CD4-positive, alpha-beta T cell treated with Interleukin-17A for 1 hour (primary cell): ENCODE results near the gene CEP350.
A peak's percentile ranks its signal among the peaks of the same experiment; 100 is the strongest.
"Not testable (repeated sequence)": the region's sequence is repeated elsewhere in the genome, so short reads cannot be mapped to it uniquely, and the experiment has no call there.

Experiments used
- DNase-seq: peaks from one replicate; pipeline ENCODE4 v3.0.0-alpha.2; 2020

Gene CEP350

DNA sequence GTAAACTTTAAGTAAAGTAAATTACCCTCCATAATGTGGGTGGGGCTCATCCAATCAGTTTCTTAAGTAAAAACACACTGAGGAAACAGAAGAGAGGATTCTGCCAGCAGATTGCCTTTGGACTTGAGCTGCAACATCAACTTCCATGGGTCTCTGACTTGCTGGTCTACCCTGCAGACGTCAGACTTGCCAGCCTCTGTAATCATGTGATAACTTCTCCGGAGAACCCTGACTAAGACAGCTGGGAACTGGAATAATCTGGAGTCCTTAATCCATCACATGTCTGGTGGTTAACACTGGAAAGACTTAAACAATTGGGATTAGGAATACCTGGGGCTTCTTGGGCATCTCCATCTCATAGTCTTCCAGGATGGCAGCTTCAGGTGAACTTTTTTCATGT lies 13.2 kb upstream of the CEP350 start:
- no peak for DNase-seq

DNA sequence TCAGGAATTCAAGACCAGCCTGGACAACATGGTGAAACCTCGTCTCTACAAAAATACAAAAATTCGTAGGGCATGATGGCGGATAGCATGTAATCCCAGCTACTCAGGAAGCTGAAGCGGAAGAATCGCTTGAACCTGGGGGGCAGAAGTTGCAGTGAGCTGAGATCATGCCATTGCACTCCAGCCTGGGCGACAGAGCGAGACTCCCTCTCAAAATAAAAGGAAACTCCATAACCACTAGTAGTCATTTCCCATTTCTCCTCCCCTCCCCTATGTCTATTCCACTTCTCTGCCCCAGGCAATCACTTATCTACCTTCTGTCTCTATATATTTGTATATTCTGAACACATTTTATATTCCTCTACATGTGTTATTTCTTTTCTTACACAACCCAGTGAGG lies 4.0 kb upstream of the CEP350 start:
- no peak for DNase-seq

DNA sequence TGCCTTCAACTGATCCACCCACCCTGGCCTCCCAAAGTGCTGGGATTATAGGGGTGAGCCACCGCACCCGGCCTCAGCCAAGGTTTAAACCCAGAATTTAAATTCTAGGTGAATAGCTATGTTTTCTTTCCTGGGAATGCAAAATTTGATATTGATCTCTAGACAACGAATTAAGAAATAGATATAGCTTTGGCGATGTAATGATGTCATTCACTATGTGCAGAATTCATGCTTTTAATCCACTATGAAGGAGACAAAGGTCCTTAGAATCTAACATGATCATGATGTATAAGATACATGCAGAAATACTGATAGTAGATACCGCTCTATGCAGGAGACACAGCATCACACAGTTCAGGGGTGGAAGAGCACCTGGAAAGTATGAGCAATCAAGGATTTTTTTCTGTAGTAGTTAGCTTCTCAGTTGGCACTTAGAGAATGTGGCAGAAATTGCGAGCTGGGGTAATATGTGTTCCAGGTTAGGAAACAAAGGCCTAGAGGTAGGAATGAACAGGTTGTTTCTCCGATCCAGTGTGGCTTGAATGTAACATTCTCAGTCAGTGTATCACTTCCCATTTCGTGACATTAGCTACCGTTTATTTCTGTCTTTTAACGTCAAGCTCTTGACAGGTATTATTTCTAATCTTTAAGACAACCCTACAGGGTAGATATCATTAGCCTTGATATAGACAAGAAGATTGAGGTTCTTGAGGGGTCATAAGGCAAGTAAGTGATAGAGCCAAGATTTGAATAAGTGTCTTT lies 3.0 kb upstream of the CEP350 start:
- no peak for DNase-seq

DNA sequence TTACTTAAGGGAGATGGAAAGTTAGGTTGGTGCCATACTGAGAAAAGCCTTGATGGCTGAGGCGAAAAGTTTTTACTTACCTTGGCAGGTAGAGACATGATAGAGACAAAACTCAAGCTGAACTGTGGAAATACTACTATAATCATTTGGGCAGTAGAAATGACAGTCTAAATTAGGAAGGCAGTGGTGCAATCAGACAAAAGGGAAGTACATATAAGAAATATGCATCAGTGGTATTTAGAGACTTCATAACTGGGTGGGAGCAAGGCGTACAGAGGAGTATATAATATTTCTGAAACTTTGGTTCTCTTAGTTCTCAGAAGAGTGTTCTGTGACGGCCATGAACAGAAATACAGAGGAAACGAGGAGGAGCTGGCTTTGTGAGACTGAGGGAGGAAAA lies 2.4 kb upstream of the CEP350 start:
- DNase-seq: no peak

DNA sequence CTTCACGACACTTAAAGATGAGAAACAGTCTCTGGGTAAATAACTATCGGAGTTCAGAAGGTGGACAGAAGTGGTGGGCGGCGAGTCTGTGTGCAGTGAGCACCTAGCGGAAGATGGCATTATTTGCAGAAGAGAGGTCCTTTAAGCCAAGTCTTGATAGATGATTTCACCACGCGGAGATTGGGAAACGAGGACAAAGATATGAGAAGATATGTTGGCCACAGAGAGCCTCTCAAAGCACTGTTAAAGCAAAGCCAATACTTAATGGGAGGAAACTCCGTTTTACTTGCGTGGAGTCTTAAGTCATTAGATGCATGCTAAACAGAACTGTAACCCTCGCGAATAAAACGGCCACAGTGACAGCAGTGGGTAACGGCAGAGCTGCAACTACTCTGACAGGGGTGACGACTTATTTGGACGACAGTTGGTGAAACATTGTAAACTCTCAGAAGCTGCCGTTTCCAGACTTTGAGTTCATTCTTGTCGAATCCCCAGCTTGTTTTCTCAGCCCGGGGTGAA lies 577 bp upstream of the CEP350 start:
- DNase-seq: peak; percentile 62

DNA sequence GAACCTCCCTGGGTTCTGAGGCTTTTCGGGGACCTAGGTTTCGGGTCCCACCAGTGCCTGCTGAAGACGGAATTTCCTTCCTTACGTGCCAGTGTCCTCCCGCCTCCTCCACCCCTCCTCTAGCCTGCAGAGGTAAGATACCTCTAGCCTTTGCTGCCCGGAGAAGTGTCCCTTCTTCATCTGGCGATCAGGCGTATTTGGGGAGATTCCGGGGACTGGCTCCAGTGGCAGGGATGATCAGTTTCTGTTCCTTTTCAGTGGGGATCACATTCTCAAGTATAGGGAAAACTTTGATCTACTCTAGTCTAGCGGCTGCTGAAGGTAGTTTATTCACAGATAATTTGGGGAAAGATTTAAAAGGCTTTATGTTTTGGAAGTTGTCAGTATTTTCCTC lies 674 bp downstream of the CEP350 start:
- DNase-seq: no peak

DNA sequence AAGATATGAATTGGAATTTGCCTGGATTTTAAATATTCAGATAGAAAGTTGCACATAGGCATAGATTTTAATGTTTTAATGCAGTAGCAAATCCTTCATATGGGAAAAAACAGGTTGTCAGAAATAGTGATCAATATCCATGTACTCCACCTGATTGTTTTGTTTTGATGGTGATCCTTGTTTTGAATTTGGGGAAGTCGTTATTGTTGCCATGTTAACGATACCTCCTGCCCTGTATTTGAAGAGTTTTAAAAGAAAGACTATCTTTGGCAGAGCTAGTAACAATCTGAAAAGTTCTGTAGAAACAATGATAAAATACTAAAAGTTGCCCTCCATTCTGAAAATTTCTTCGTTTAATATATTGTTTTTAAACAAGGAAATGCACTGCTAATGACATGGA lies 1.1 kb downstream of the CEP350 start:
- no peak for DNase-seq

DNA sequence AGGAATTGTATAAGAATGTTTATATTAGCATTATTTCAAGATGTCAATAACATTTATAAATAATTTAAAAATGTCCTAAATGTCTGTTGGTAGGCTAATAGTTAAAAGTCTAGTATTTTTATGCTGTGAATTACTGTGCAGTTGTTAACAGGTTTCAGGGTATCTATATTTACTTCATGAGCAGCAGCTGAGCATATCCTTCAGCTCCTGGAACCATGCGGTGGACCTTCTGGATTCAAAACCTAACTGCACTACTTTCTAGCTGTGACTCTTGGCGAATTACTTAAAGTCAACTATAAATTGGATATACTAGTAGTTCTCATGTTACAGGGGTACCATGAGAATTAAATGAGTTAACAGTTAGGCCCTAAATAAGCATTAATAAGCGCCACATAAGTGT lies 3.7 kb downstream of the CEP350 start:
- DNase-seq: no peak

DNA sequence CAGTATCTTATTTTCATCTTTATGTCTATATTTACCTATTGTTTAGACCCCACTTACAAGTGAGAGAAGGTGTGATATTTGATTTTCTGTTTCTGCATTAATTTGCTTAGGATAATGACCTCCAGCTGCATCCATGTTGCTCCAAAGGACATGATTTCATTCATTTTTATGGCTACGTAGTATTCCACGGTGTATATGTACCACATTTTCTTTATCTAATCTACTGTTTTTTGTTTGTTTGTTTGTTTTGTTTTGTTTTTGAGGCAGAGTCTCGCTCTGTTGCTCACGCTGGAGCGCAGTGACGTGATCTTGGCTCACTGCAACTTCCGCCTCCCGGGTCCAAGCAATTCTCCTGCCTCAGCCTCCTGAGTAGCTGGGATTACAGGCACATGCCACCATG lies 7.6 kb downstream of the CEP350 start:
- DNase-seq: not testable (repeated sequence)

DNA sequence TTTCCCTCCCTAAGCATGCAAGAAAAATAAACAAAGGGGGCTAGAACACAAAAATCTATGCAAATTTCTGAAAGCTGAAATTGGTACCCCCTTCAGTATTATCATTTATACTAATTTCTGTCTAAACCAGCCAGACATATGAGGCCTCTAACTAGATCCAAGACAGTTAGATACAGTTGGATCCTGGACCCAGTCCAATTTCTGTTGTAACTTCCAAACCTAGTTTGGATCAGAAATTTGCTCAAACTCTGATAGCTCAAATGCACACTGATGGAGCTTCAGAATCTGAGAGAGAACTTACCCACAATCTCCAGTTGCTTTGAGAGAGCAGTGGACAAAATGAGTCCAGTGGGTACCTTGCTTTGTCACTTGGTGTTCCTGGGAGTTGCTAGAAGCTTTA lies 11.9 kb downstream of the CEP350 start:
- no peak for DNase-seq

DNA sequence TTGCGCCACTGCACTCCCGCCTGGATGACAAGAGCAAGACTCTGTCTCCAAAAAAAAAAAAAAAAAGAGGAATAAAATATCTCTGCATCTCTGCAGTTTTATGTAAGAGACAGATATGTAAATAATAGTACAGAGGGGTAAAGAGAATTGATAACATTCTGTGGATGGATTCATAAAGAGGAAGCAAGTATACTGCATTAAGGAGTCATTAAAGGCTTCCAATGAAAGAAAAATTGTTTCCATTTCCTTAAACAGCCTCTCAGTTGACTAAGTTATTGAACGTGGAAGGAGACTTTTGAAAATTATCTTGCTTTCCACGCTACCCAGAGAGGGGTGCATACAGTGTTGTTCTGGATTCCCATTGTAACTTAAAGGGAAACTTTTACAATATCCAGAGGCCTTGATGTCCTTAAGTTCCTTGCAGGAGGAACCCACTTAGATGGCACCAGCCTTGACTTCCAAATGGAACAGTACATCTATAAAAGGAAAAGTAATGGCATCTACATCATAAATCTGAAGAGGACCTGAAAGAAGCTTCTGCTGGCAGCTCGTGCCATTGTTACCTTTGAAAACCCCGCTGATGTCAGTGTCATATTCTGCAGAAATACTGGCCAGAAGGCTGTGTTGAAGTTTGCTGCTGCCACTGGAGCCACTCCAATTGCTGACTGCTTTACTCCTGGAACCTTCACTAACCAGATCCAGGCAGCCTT lies 13.8 kb downstream of the CEP350 start:
- DNase-seq: no peak

DNA sequence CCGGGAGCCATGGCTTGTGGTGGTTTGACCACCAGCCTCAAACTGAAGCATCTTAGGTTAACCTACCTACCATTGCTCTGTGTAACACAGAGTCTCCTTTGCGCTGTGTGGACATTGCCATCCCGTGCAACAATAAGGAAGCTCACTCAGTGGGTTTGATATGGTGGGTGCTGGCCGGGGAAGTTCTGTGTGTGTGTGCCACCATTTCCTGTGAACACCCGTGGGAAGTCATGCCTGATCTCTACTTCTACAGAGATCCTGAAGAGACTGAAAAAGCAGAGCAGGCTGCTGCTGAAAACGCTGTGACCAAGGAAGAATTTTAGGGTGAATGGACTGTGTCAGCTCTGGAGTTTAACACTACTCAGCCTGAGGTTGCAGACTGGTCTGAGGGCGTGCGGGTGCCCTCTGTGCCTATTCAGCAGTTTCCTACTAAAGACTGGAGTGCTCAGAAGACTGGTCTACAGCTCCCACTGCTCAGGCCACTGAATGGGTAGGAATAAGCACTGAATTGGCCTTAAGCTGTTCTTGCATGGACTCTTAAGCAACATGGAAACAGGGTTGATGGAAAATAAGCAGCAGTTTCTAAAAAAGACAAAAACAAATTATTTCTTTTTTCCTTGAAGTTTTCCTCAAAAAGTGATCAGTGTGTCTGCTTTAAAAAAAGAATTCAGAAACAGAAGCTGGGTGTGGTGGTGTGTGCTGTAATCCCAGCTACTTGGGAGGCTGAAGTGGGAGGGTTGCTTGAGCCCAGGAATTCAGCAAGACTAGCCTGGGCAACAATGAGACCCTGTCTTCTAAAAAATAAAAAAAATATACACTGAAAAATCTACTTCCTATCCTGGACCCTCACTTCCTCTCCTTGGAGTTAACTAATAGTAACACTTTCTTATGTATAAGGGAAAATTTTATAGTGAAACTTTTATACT lies 14.6 kb downstream of the CEP350 start:
- DNase-seq: no peak

DNA sequence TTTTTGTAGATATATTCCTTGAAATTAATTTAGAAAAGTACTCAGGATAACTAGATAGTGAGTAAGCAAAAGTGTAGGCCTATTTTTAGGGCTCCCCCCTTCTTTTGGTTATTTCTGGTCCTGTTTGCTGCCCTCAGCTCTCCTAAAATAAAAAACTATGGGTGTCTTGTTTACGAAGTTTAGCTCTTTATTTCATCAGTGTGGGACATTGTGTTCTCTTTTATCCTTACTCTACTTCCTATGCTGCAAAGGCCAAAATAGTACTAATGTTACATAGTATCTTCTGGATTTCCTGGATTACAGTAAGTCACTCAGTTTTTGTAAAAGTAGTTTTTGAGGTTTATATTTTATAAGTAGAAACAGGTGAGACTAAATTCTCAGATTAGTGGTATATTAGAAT lies 15.4 kb downstream of the CEP350 start:
- DNase-seq: no peak

DNA sequence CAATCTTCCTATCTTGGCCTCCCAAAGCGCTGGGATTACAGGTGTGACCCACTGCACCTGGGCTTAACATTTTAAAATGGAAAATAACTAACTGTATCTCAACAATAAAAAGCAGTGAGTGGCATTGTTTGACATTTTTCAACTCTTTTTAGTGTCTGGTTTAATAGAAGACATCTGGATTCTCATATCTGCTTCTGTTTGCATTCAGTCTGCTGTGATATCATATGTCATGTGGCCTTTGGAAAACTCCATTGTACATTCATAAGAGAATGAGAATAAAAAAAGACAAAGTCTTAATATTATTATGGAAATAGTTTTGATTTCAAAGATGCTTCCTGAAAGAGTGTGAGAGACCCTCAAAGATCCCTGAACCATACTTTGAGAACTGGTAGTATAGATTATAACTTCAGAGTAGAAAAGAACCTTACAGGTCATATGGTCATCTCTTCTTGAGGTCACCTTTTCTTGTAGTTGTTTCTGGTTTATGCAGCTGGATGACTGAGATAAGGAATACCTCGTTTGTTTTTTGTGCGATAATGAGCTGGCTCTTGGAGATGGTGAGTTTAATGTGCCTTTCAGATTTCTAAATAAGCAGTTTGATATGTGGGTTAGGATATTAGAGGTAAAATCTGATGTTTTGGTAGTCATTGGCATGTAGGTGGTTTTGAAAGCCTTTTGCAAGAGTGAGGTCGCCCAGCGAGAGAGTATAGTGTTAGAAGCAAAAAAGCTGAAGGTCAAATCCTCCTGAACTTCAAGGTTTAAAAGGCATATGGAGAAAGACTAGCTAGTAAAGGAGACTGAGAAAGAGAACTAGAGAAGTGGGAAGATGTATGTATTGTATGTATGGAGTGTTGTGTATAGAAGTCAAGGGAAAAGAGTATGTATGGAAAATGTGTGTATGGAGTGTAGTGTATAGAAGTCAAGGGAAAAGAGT lies 17.2 kb downstream of the CEP350 start:
- DNase-seq: no peak

DNA sequence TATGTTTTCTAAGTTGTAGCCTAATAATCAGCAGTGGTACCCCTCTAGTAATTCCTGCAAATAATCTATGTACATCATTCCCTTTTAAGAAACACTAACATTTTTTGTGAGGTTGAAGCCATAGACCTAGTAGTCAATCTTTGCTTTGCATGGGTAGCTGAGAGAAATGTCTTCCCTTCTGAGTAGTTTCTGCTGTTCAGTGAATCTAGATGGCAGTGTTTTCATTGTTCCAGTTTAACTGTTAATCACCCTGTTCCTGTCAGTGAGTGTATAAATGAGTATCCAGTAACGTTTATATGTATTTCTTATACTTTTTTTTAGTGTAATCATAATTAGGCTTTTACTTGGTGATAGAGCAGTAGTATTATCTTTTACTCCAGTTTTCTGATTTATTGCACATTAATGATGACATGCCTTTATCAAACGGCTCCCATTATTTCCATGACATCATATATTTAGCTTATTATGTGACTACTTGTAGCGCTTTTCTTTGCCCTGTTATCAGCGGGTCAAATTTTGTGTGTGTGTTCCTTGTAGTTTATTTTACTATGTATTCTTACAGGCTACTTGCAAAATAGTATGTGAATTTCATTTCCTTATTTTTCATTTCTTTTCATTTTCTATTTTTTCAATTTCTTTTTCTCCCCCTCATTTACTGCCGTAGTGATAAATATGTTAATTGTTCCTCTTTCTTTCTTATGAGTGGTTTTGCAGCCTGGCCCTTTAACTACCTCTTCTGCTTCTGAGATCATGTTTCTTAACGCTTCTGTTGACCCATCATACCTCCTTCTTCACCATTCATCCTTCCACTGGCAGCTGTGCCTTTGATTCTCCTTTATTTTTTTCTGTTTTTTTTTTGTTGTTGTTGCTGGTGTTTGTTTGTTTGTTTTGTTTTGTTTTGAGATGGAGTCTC lies 18.8 kb downstream of the CEP350 start:
- DNase-seq: no peak

DNA sequence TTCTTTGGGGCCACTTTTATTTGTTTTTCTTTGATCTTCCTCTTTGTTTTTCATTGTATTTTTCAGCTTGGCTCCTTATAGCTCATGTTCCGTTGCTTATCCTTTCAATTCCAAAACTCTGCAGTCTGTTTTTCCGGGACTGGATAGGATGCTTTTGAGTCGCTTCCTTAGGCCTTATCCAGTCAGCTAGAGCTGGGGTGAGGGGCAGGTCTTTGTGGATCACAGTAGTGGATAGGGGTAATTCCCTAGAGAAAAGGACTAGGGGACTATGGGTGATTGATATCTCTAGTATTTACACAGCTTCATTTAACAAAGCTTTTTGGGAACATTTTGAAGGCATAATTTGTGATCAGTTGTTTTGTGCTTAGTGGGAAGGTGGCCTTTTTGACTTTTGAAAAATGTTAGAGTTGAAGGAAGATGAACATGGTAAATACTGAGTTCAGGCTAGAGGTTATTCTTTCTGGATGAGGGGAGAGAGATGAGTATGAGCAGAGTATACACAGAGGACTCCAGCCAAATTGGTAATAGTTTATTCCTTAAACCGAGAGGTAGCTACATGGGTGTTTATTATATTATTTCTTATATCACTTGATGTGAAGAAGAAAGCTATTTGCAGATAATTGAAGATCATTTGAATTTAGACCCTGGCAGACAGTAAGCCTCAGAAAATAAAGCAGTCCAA lies 22.5 kb downstream of the CEP350 start:
- no peak for DNase-seq

DNA sequence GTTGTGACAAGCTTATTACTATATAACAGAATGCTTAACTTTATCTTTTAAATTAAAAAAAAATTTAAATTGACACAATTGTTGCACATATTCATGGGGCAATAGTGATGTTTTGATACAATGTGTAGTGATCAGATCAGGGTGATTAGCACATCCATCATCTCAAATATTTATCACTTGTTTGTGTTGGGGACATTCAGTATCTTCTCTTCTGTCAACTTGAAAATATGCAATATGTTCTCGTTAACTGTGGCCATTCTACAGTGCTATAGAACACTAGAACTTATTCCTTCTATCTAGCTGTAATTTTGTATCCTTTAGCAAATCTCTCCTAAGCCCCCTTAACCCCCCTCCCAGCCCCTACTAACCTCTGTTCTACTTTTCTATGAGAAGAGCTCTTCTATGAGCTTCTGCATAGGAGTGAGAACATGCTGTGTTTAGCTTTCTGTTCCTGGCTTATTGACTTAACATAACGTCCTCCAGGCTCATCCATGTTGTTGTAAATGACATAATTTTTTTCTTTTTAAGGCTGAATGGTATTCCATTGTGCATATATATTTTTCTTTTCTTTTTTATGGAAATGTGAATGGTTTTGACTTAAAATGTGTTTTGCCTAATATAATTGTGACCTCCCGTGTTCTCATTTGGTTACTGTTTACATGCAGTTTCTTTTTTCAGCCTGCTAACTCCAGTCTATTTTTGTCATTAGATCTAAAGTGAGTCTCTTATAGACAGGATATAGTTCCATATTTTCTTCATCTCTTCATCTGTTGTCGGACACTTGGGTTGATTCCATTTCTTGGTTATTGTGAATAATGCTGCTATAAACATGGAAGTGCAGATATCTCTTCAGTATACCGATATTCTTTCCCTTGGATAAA lies 23.8 kb downstream of the CEP350 start:
- no peak for DNase-seq

DNA sequence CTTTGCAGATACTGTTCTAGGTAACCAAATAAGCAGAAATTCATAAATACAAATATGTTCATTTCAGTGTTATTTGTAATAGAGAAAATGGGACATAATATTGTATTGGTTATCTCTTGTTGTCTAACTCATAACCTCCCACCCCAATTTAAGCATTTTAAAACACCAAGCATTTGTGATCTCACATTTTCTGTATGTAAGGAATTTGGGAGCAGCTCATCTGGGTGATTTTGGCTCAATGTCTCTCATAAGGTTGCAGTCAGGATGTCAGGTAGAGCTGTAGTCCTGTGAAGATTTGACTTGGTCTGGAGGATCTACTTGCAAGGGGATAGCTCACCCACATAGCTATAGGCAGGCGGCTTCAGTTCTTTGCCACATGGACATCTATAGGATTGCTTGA lies 29.5 kb downstream of the CEP350 start:
- DNase-seq: no peak

DNA sequence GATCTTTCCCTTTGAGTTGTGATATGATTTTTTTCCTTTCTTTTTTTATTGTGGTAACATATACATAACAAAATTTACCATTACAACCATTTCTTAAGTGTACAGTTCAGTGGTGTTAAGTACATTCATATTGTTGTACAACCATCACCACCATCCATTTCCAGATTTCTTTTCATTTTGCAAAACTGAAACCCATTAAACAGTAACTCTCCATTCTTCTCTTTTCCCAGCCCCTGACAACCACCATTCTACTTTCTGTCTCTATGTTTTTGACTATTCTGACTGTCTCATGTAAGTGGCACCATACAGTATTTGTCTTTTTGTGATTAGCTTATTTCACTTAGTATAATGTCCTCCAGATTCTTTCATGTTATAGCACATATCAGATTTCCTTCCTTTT lies 30.3 kb downstream of the CEP350 start:
- DNase-seq: no peak
